WTC11 (cell line): Measurements from ENCODE around the gene IL4I1.

ENCODE experiments used
- CTCF ChIP-seq: fragments of 200-600 bp; IDR thresholded peaks from 2 replicates; pipeline ENCODE4 v1.8.0; 2022; ENCODE audit warnings: antibody characterized with exemption
- TF ChIP-seq, protein P1 (sequence below): sonication (generic); formaldehyde crosslinking; IDR thresholded peaks from 2 replicates; pipeline ENCODE4 v1.8.1; 2023; ENCODE audit warnings: mild to moderate bottlenecking, missing genetic modification reagents, moderate library complexity
- TF ChIP-seq, protein P2 (sequence below): sonication (generic); formaldehyde crosslinking; IDR thresholded peaks from 2 replicates; pipeline ENCODE4 v1.8.1; 2022; ENCODE audit warnings: low read depth, missing genetic modification reagents, borderline replicate concordance

DNA sequence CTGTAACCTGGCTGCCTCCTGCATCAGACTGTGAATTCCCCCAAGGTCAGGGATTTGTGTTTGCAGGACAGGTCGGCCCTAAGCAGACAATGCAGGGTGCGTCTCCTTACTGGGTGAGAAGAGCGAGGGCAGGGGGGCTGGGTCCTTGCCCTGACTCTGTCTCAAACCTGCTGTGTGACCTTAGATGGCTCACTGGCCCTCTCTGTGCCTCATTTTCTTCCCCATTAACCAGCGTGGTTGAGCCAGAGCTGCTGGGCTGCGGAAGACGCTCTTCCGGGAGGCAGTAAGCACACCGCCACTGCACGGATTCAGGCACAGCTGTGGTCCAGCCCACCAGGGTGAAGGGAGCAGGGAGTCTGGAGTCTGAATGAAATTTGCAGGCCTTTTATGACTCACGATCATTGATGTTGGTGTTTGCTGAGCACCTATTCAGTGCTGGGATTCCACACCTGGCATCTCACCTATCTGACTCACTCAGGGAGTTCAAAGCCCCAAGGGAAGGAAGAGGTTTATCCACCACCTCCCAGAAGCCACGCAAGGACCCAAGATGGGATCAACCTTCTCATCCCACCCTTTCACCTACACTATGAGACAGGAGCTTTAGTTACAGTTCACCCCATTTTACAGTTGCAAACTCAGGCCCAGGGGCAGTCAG lies 22.1 kb downstream of the IL4I1 start:
- TF ChIP-seq, protein P1, sequence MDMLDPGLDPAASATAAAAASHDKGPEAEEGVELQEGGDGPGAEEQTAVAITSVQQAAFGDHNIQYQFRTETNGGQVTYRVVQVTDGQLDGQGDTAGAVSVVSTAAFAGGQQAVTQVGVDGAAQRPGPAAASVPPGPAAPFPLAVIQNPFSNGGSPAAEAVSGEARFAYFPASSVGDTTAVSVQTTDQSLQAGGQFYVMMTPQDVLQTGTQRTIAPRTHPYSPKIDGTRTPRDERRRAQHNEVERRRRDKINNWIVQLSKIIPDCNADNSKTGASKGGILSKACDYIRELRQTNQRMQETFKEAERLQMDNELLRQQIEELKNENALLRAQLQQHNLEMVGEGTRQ (CRISPR knock-in tag) = no peak
- no peak for TF ChIP-seq CTCF
- TF ChIP-seq, protein P2, sequence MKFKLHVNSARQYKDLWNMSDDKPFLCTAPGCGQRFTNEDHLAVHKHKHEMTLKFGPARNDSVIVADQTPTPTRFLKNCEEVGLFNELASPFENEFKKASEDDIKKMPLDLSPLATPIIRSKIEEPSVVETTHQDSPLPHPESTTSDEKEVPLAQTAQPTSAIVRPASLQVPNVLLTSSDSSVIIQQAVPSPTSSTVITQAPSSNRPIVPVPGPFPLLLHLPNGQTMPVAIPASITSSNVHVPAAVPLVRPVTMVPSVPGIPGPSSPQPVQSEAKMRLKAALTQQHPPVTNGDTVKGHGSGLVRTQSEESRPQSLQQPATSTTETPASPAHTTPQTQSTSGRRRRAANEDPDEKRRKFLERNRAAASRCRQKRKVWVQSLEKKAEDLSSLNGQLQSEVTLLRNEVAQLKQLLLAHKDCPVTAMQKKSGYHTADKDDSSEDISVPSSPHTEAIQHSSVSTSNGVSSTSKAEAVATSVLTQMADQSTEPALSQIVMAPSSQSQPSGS (CRISPR knock-in tag) = no peak
